Adrenal gland (tissue), 5 donors: ENCODE results near the gene IL12RB2.

Source experiments
- CTCF ChIP-seq, 6 experiments: fragments of 450-650 bp in 4 of 6; fragments of 200-600 bp in 2 of 6; sonication (generic) in 1 of 6; IDR thresholded peaks; 1 replicate in 5 of 6; 2 replicates in 1 of 6; pipeline versions ENCODE4 v1.5.1 to v1.8.0; 2016 to 2021; ENCODE audit warnings: antibody characterized with exemption in 6 of 6, mild to moderate bottlenecking in 2 of 6, moderate library complexity in 1 of 6
- POLR2A ChIP-seq, 2 donors: fragments of 450-650 bp; IDR thresholded peaks; one replicate each; pipeline ENCODE4 v1.6.1; 2017; ENCODE audit warnings: antibody characterized with exemption in 2 of 2, mild to moderate bottlenecking in 2 of 2, moderate library complexity in 1 of 2
- donor health status: DM: no; HTN: no; CAD: no.

- TF ChIP-seq CTCF (IDR thresholded peaks at IDR 0.05) (no peak), POLR2A (IDR thresholded peaks at IDR 0.05) (no peak)
Observed at GRCh38 chr1:67307251-67308060, at the start of gene IL12RB2.
